Neuron (in vitro differentiated cells): Measurements from ENCODE around the gene MYO5B.

Experiments
- H2AFZ ChIP-seq: one replicate; pipeline ENCODE4 v1.6.1; 2013; ENCODE audit warnings: low read depth, mild to moderate bottlenecking, inconsistent platforms, low read length, moderate library complexity
- H3K27me3 ChIP-seq: one replicate; pipeline ENCODE4 v1.6.1; 2013; ENCODE audit warnings: low read length; ENCODE audit not compliant: insufficient read depth
- H3K36me3 ChIP-seq: one replicate; pipeline ENCODE4 v1.6.1; 2013; ENCODE audit warnings: low read length; ENCODE audit not compliant: insufficient read depth
- H3K4me1 ChIP-seq: one replicate; pipeline ENCODE4 v1.6.1; 2013; ENCODE audit warnings: low read length; ENCODE audit not compliant: insufficient read depth
- H3K4me3 ChIP-seq: 2 replicates; pipeline ENCODE4 v1.5.1; 2013; ENCODE audit warnings: mild to moderate bottlenecking, low read length, moderate library complexity
- H3K9me3 ChIP-seq: one replicate; pipeline ENCODE4 v1.6.1; 2013; ENCODE audit warnings: low read length

Gene MYO5B

DNA sequence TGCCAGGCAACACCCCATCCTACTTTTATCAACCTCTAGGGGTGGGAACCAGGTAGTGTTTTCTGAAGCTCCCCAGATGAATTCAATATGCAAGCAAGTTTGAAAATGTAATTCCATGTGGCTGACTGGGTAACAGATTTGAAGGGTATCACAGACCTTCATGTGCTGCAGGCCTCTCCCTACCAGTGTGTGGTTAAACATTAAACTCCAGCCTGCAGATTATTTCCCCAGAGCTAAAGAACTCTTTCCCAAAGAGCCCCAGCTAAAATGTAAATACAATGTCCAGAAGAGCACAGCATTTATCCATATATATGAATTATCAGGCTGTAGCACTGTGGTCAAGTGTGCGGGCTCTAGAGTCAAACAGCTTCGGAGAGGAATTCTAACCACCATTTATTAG lies 134.1 kb downstream of the MYO5B start:
- Histone ChIP-seq H3K9me3 (no peaks in the 10 kb centered on the region), H3K4me1 (no peaks in the 10 kb centered on the region), H2AFZ (no peak overlapping the region), H3K27me3 (peaks cover 4% of the 10 kb centered on the region), H3K36me3 (no peaks in the 10 kb centered on the region), H3K4me3 (no peak overlapping the region)

DNA sequence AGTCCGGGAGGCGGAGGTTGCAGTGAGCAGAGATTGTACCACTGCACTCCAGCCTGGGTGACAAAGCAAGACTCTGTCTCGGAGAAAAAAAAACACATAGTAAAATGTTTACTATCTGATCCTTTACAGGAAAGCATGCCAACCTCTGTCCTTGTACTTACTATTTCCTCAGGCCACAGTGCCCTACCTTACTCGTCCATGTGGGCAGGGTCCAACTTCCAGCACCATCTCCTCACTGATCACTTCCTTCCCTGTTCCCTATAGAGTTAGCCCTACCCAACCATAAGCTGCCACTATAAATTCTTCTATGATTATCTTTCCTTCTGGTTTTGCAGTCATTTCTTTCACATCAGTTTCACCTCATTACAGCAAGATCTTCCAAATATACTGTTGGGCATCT lies 136.2 kb downstream of the MYO5B start:
- no peak overlapping the region for H3K4me3 ChIP-seq
- no peaks in the 10 kb centered on the region for H3K27me3 ChIP-seq
- H3K4me1 ChIP-seq = no peaks in the 10 kb centered on the region
- no peak overlapping the region for H2AFZ ChIP-seq
- H3K9me3 ChIP-seq = no peaks in the 10 kb centered on the region
- no peaks in the 10 kb centered on the region for H3K36me3 ChIP-seq

DNA sequence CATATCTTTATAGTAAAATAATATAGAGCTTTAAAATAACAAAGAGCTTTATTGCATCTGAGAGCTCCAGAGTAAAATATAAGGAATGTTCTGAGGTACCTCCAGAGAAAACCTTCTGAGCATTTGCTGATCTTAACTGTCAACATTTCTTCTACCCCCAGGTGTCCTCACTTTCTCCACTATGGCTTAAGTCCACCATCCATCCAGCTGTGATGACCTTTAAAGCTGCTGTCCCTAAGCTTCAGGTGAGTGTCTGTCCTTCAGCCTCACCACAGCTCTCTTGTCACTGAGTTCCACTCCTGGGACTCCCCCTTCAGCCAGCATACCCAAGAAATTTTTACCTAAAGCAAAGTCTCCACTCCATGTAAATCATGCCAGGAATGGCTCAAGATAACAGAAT lies 137.9 kb downstream of the MYO5B start:
- Histone ChIP-seq H2AFZ (no peak overlapping the region), H3K27me3 (no peaks in the 10 kb centered on the region), H3K4me3 (no peak overlapping the region), H3K36me3 (no peaks in the 10 kb centered on the region), H3K4me1 (no peaks in the 10 kb centered on the region), H3K9me3 (no peaks in the 10 kb centered on the region)

DNA sequence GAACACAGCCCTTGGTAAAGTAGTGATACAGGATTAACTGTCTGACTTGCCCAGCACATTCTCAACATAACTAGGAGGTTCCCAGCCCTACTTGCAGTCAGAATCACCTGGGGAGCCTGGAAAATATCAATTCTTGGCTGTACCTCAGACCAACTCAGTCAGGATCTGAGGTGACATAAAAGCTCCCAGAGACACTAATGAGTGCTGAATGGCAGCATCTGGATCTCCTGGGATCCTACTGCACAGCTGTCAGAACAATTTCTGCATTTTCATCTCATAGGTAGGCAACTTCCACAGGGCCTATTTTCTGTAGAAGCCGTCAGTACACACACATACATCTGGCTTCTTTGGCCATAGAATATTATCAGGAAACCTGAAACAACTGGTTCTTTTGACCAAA lies 138.8 kb downstream of the MYO5B start:
- H2AFZ ChIP-seq = no peak overlapping the region
- no peaks in the 10 kb centered on the region for H3K27me3 ChIP-seq

GRCh38 chr18:50055488-50055887 lies 139.5 kb downstream of the MYO5B start:
- Histone ChIP-seq H2AFZ (no peak overlapping the region), H3K27me3 (no peaks in the 10 kb centered on the region), H3K36me3 (no peaks in the 10 kb centered on the region), H3K9me3 (no peaks in the 10 kb centered on the region), H3K4me3 (no peak overlapping the region), H3K4me1 (no peaks in the 10 kb centered on the region)

More for the DNA sequence above, 138.8 kb downstream of the MYO5B start:
- H3K4me3 ChIP-seq = no peak overlapping the region
- H3K9me3 ChIP-seq = no peaks in the 10 kb centered on the region
- H3K36me3 ChIP-seq = no peaks in the 10 kb centered on the region
- no peaks in the 10 kb centered on the region for H3K4me1 ChIP-seq

DNA sequence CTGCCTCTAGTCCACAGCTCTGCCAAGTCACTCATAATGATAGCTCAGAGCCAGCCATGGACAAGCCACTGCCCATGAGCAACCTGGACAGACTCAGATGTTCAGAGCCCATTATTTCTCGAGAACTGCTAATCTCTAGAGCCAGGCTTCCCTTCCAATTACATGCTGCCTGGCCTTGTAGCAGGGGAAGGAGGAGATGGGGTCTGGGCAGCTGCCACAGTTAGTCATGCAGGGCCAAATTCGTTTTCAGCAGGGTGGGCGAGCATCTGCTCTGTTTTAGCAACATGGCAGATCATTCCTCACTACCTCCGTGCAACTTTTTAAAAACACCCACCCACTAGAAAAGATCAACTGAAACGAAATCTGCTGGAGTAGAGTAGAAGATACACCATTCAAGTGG lies 141.8 kb downstream of the MYO5B start:
- H3K9me3 ChIP-seq = no peaks in the 10 kb centered on the region
- no peak overlapping the region for H2AFZ ChIP-seq
- no peak overlapping the region for H3K4me3 ChIP-seq
- no peaks in the 10 kb centered on the region for H3K27me3 ChIP-seq
- H3K4me1 ChIP-seq = no peaks in the 10 kb centered on the region
- no peaks in the 10 kb centered on the region for H3K36me3 ChIP-seq

- Histone ChIP-seq H3K36me3 (no peaks in the 10 kb centered on the region), H3K4me1 (no peaks in the 10 kb centered on the region), H3K4me3 (no peak overlapping the region), H3K27me3 (no peaks in the 10 kb centered on the region), H2AFZ (no peak overlapping the region), H3K9me3 (no peaks in the 10 kb centered on the region)
These were observed 143.7 kb downstream of the MYO5B start for GRCh38 chr18:50051288-50051687.

DNA sequence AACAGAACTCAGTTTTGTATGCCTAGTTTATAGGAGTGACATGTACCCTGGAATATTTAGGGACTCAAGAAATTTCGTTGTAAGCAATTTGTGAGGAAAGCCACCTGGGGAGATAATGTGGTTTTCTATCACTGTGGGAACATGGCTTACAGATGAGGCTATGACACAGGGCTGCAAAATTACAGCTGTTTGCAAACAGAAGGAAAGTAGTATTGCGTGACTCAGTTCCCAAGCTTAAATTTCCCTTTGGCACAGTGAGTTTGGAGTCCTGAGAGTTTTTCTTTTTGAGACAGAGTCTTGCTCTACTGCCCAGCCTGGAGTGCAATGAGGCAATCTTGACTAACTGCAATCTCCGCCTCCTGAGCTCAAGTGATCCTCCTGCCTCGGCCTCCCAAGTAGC lies 149.8 kb downstream of the MYO5B start:
- H3K9me3 ChIP-seq = no peaks in the 10 kb centered on the region
- no peaks in the 10 kb centered on the region for H3K36me3 ChIP-seq
- no peaks in the 10 kb centered on the region for H3K4me1 ChIP-seq
- no peak overlapping the region for H3K4me3 ChIP-seq
- no peak overlapping the region for H2AFZ ChIP-seq
- H3K27me3 ChIP-seq = no peaks in the 10 kb centered on the region

DNA sequence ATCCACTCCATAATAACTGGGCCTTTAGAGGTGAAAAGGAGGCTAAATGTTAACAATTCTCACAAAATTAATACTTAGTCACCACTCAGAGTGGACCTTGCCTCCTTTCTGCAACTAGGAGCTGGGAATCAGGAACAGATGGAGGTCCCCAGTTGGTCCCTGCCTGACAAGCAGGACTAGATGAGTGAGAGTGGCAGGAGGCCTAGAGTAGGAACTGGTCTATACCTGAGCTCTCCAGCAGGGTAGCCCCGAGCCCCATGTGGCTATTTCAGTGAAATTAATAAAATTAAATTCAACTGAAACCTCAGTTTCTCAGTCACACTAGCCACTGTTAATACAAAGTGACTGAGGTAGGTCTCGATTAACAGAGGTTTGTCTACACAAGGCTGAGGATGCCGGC lies 150.5 kb downstream of the MYO5B start:
- no peak overlapping the region for H3K4me3 ChIP-seq
- H3K9me3 ChIP-seq = no peaks in the 10 kb centered on the region
- H2AFZ ChIP-seq = no peak overlapping the region
- no peaks in the 10 kb centered on the region for H3K4me1 ChIP-seq
- H3K27me3 ChIP-seq = no peaks in the 10 kb centered on the region
- no peaks in the 10 kb centered on the region for H3K36me3 ChIP-seq

DNA sequence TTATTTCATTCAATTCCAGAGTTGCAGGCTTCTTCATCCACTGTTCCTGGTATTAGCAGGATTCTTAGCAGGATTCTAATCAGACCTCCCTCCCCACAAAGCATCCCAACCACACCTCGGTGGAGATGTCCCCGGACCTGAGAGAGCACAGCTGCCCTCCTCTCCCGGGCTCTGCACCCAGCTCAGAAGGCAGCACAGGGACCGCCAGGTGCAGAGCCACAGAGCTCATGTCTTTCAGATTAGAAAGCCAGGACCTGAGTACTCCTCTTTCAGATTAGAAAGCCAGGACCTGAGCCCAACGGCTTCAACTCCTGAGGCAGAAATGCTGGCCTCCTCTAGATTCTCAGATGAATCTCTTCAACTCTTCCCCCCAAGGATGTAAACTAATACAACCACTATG lies 152.3 kb downstream of the MYO5B start:
- no peak overlapping the region for H3K4me3 ChIP-seq
- H3K27me3 ChIP-seq = no peaks in the 10 kb centered on the region
- no peaks in the 10 kb centered on the region for H3K36me3 ChIP-seq
- H2AFZ ChIP-seq = no peak overlapping the region
- no peaks in the 10 kb centered on the region for H3K4me1 ChIP-seq
- no peaks in the 10 kb centered on the region for H3K9me3 ChIP-seq

DNA sequence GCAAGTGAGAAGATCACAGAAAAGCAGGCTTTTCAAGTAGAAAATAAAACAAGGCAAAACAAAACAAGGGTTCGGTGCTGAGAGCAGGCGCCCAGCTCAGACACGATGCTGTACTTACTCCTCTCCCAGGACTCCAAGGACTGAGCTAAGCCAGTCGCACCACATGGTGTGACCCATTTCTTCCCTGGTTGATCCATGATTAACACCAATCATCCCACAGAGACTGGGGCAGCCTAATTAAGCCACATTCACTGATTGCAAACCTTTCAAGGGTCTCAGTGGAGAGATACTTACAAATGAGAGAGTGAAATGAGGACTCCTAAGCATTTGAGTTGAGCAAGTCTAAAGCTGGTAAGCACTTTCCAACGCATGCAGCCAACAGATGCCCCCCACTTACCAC lies 155.2 kb downstream of the MYO5B start:
- Histone ChIP-seq H3K9me3 (no peaks in the 10 kb centered on the region), H3K4me3 (no peak overlapping the region), H2AFZ (no peak overlapping the region), H3K4me1 (no peaks in the 10 kb centered on the region), H3K36me3 (no peaks in the 10 kb centered on the region), H3K27me3 (no peaks in the 10 kb centered on the region)

DNA sequence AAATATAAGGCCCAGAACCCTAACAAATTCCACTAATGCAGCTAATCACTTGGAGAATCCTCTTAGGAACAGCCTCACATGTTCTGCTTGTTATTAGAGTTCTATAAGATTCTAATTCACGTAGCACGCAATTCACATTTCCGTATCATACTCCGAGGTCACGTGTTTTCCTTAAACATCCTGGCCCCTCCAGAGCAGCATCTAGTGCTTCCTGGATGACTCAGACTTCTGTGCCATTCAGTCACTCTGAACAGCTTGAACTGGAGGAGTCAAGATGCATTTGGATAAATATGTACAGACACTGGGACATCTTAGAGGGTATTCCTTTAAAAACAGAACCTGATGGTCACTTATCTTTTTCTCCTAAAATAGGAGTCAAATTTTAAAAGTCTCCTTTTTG lies 156.5 kb downstream of the MYO5B start:
- Histone ChIP-seq H3K9me3 (no peaks in the 10 kb centered on the region), H3K36me3 (no peaks in the 10 kb centered on the region), H2AFZ (no peak overlapping the region), H3K27me3 (no peaks in the 10 kb centered on the region), H3K4me3 (no peak overlapping the region), H3K4me1 (no peaks in the 10 kb centered on the region)

DNA sequence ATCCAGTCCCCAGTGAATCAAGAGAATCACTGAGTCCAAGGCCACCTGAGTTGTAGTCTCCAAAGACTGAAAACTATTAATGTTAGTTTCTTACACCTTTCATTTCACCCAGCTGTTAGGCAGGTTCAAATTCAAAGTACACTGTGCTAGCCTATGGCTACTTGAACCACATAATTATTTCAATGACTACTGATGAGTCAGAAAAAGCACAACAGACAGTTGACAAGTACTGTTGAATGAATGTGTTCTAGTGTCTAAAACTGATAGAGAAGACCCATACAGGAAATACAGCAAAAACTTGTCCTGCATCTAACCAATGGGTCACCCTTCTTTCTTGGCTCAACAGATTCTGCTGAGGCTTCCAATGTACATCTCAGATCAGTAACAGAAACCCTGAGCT lies 160.9 kb downstream of the MYO5B start:
- Histone ChIP-seq H3K4me3 (no peak overlapping the region), H3K9me3 (no peaks in the 10 kb centered on the region), H3K27me3 (no peaks in the 10 kb centered on the region), H3K36me3 (no peaks in the 10 kb centered on the region), H3K4me1 (no peaks in the 10 kb centered on the region), H2AFZ (no peak overlapping the region)

DNA sequence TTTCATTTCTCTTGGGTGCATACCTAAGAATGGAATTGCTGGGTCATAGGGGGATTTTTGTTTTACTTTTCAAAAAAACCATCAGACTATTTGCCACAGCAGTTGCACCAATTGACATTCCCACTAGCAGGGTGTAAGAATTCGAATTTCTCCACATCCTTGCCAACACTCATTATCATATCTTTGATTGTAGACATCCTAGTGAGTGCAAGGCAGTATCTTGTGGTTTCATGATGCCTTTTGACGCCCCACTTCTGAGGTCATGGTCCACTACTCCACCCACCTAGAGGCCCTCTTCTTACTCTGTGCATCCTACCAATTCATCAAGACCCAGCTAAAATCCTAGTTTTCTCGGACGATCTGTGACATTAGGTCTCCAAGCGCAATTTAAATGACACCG lies 161.9 kb downstream of the MYO5B start:
- H3K4me1 ChIP-seq = no peaks in the 10 kb centered on the region
- H3K27me3 ChIP-seq = no peaks in the 10 kb centered on the region
- H3K4me3 ChIP-seq = no peak overlapping the region
- H3K36me3 ChIP-seq = no peaks in the 10 kb centered on the region
- no peak overlapping the region for H2AFZ ChIP-seq
- H3K9me3 ChIP-seq = no peaks in the 10 kb centered on the region
